ENCODE measurements around the gene SLC7A7.
A peak's percentile ranks its signal among the peaks of the same experiment; 100 is the strongest.

- peak; percentile 66 for TF ChIP-seq GATA2 (IDR thresholded peaks at IDR 0.05; ENCODE audit: low read depth, low read length)
- TF ChIP-seq GATA3 (IDR thresholded peaks at IDR 0.05; ENCODE audit: low read depth, low read length) = no peak
These were observed 33.3 kb upstream of the SLC7A7 start for GRCh38 chr14:22848351-22849164.
